HPDE6-E6E7 (cell line): ENCODE data around the gene CHCHD3.

Source experiments
- DNase-seq: peaks from one replicate; pipeline ENCODE4 v3.0.0; 2011; ENCODE audit warnings: missing footprints; ENCODE audit errors: extremely low spot score

Gene CHCHD3

DNA sequence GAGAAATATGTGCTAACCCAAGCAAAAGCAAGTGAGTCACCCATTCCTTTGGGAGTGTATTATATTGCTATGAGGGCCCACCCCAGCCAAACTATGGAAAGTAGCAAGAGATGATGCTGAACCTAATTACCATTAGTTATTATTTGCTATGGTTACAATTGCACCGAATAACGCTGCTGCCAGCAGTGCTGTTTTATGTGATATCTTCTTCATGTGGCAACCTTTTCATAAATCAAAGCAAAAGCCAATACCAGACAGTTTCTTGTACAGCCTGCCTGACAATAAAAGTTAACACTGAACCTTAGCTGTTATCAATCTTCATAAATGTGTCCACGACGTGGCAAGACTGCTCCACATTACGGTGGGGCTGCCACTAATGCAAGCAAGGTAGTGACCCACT, 263.9 kb downstream of the CHCHD3 start:
- DNase-seq: no peak

DNA sequence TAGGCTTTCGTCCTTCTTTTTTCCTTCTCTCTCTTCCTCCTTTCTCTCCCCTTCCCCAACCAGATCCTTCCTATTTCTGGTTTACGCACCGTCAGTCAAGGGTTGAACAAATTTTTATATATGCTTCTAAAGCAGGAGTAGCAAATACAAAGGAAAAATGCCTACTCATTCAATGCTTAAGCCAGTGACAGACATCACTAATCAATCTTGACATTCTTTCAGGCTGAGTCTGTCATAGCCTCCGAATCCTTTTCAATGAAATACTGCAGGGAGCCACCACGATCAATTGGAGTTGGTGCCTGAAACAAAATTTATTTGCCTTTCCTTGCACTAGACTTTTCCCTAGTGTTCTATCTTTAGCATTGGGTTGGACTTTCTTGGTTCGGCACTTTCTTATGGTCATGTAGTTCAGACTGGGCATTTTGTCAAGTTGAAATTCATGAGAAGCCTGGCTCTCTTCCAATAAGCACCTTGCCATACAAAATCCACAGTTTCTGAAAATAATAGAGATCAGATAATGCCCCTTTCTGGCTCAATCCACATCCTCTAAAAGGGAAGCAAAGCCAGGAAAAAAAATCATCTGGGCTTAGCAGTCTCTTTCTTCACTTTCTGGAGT, 266.1 kb downstream of the CHCHD3 start:
- no peak for DNase-seq

DNA sequence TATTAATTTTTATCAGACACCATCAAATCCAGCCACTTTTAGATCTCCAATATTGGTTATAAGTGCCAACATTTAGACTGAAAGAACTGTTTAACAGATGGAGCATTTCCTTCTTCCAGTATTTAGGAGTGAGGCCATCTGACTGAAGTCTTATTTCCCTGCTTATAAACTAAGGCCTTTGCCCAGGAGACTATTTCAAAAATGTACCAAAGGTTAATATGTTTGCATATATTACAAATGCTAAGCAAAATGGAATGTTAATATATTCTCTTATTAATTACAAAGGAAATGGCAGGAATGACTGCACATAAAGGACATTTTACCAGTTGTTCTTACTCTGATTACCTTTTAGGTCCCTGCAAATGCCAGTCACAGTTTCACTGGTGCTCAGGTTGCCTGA, 266.8 kb downstream of the CHCHD3 start:
- DNase-seq: no peak

DNA sequence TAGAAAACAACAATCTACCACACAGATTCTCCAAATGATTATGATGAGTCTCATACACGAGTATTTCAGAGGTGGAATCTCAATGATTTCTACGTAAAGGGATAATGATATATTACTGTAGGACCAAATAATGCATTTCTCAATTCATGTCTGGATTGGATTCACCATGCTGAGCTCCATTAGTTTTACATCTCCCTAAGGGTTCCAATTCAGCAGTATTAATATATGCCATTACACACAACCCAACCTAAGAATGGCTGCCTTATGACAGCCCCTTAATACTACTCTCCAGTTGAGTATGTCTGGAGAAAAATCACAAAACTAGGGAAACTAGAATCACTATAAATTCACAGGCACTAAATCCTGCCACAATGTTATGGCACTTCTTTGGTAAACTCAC, 271.3 kb downstream of the CHCHD3 start:
- no peak for DNase-seq

DNA sequence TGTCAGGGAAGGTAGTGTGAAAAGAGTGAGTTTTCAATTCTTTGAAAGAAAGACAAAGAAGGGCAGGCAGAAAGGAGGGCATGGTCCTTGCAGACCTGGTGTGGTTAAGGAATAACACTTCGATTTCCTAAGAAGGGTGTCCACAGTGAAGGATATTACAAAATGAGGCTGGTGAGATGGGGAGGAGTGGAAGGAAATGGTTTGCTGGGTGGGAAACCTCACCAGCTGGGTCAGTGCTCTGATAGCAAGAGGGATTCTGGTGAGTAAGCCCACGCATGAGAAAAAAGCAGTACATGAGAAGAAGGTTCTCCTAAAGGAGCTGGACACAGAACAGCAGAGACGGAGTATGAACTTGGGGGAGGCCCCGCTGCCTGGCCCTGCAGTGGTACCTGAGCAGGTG, 275.1 kb downstream of the CHCHD3 start:
- no peak for DNase-seq

DNA sequence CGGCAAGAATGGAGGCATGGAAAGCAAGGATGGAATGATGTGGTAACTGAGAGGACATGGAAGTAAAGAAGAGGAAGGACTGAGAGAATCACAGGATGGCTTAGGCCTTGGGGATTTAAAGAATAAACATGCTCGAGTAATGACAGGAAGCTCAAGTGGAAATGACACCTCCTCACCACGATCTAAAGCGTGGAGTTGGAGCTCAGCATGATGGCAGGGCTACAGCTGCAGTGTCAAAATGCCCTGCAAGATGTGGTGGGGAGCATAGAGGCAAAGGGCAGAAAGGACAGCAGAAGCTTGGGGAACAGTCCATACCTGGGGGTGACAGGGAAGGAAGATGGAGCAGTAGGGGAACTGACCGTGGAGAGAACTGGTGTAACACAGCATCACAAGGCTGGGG, 276.1 kb downstream of the CHCHD3 start:
- no peak for DNase-seq

DNA sequence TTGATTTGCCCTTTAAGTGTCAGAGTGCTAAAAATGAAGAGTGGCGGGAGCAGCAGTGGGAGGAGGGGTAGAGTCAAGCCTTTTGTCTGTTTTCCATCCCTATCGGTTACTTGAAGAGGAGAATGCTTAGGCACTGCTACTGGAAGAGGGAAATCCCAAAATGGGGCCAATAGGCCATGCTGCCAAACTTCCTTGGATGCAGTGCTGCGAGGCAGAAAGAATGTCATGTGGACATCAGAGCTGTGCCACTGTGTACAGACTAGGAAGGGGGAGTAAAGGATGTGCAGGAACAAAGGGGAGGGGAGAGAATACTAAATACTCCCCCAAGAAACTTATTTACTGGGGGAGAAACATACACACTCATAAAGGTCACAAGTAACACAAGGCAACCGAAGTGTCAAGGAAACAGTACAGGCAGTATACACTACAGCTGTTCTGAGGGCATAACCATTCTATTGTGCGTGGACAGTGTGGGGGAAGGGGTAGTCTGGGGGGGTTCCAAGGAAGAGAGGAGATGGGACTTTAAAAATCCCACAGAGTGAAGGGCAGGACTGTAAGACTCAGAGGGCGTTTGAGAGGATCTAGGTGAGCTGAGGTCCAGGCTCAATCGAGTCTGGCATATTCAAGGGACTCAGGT, 276.9 kb downstream of the CHCHD3 start:
- DNase-seq: no peak

DNA sequence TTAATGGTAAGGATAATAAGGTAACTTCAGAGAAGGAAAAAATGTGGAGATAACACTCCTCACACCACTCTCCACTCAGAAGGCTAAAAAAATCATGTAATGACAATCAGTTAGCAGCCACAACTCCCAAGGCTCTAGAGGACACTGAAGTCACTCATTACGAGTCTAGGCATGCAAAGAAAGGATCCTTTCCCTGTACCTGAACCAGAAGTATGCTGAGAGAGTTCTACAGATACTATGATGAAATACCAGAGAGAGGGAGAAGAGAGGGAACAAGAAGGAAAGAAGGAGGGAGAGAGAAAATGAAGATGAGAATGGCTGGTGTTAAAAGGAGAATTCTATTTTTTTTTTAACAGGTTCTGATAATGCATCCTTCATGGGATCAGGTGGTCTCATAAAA, 281.4 kb downstream of the CHCHD3 start:
- no peak for DNase-seq

DNA sequence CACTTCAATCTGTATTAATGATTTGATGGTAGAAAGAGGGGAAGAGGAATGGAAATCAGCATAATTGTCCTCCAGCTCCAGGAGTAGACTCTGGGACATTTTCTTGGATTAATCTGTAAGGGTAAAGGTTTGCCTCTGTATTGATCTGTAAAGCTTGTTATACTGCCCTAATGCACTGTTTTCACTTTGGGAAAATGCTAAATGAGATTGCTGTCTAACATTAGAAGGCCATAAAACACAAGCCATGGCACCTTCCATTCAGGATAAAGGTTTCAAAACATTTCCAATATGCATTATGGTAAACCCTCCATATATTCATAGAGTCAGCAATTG, 282.8 kb downstream of the CHCHD3 start:
- no peak for DNase-seq

DNA sequence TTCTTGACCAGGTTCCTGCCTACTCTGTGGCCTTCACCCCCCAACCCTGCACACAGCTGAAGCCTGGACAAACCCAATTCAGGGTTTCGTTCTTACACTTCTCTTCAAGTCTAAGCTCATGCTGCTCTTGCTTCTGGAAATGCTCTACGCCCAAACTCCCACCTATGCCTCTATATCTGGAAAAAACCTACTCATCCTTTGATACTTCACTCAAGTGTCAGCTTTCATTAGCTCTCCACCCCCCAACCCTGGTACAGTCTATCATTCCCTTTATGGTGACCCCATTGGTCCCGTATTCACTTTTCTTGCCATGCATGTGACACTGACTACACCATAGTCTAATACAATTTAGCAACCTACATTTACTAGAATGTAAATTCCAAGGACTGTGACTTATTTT, 284.7 kb downstream of the CHCHD3 start:
- DNase-seq: no peak

DNA sequence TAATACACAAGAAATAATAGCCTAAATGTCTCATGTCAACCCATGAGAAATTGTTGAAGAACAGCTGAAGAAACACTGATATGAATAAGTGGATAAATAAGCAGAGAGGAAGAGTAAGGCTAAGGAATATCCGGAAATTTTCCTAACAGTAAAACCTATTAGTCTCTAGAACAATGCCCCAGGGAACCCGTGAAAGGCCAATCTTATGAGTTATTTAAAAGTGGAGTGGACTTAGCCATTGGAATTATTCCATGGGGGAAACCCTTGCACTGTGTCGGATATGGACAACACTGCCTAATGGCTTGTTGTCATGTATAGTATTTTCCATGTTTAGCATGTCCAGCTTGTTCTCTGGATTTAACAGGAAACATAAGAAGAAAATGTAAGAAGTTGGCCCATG, 288.4 kb downstream of the CHCHD3 start:
- DNase-seq: no peak

DNA sequence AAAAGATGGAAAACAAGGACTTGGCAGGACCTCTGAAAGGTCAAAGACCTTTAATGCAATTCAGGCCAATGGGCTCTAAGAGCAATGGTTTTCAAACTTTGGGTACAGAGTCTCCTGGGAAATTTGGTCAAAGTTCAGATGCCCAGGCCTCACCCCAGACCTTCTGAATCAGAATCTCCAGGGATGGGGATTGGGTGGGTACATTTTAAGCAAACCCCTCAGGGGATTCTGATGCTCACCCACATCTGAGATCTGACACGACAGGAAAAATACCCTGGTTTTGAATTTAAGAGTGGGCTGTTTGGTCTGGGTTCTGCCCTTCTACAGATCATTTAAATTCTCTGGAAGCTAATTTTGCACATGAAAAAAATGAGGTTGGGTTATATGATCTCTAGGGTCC, 290.9 kb downstream of the CHCHD3 start:
- DNase-seq: no peak

DNA sequence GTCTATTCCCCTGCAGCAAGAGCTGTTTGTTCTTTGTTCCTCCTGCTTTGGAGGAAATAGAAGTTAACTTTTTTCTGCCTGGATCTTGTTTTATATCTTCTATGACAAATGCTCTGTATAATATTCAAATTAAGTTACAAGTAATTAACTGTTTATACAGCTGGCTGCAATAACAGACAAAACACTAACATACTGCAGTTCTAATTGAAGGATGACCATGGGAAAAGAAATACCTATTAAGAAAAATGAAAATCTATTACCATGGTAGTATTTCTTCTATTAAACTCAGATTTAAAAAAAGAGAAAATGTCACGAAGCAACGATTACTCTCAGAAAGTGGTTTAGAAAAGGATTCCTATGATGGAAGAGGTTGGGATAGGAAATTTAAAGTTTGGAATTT, 291.8 kb downstream of the CHCHD3 start:
- DNase-seq: no peak

DNA sequence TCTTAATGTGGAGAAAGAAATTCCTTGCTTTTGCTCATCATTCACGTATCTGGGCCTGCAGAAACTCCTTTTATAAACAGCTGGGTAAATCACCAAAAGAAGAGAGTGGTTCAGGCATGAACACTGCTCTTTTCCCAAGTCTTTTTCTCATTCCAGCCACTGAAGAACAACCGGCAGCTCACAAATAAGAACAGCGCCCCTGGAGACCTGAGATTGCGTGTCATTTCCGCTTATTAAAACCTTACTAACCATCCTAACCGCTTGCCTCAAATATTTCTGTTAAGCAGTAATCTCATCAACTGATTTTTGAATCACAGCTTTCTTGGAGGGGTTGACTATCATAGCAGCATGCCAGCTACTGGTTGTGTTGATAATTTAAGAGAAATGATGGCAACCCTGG, 292.6 kb downstream of the CHCHD3 start:
- DNase-seq: no peak

DNA sequence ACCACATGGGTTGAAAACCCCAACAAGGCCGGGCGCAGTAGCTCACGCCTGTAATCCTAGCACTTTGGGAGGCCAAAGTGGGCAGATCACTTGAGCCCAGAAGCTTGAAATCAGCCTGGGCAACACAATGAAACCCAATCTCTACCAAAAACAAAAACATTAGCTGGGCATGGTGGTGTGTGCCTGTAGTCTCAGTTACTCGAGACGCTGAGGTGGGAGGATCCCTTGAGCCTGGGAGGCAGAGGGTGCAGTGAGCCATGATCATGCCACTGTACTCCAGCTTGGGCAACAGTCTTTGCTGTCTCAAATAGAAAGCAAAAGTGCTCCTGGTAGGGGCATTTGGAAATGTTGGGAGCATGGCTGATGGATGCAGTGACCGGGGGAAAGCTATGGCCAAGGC, 296.0 kb downstream of the CHCHD3 start:
- DNase-seq: no peak

DNA sequence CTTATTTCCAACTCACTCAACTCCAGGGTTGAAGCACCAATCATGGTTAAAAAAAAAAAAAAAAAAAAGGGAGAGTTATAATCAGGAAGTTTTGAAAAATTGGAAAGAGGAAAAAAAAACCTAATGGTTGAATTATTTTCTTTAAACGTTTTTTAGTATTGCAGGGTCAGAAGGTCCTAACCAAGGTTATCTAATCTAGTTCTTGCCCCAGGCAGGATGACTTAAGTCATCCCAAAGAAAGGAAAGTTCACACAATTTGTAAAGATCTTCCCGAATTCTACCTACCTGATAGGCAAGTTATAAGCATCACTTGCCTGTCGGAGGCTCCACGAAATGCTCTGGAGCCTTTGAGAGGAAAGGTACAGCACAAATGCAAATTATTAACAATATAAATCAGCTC, 297.5 kb downstream of the CHCHD3 start:
- no peak for DNase-seq

DNA sequence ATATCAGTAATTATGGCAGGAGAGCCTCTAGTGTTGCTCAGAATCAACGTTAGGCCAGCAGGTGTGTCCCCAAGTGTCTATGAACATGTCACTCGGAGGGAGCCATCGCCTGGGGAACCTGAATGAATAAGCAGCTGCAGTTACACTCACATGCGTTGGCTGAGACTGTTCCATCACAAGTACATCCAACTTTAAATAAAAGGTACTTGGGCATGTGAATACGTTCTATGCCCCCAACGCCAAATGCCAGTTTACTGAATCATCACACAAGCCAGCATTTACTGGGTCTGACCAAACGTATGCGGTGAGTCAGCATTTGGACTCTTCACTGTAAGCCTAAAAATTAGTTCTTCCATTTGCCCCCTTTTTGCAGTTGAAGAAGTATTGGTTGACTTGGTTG, 298.1 kb downstream of the CHCHD3 start:
- DNase-seq: peak; percentile 43

DNA sequence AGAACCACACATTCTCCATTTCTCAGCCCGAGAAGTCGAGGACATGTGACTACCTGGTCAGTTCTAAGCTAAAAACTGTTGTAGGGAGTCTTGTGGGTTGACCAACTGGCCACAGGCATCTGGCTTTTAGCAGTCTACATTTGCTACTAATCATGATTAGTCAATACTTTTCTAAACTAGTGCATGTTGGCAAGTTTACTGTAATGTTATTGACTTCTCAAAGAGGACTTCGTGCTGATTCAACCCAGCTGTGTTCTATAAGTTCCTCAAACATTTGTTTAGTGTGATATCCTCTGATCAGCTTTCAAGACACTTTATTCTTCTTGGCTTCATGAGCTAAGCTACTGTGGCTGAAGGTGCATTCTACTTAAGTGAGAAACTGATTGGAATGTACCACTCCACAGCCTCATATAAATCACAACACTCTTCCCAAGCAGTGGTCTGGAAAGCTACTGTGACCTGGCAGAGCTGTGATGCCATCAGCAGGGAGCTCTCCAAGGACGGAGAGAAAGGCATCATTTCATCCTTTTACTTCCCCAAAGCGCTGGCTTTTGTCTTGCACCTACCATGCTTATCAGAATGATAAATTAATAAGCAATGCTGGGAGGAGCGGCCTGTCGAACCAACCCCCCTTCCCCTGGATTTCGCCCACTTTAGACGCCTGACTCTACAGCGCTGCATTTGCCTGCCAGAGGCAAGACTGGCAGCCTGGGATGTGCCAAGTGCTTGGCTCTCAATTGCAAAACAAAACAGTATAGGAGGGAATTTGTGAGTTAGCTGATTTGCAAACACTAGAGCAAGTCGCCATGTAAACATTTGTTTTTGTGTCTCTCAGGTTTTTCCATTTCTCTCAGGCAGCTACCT, 298.9 kb downstream of the CHCHD3 start:
- no peak for DNase-seq

DNA sequence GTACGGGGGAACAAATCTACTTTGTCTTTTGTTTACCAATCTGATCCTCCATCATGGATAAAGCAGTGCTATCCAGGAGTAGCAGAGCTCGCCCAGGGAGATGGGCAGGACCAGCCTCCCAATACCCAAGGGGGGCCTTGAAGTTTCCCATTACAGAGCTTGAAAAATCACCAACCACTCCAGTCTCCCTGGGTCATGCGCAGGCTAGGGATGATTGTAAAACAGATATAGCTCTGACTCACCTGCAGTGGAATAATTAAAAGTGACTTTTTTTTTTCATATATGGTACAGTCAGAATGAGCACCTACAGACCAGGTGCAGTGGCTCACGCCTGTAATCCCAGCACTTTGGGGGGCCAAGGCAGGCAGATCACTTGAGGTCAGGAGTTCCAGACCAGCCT, 301.1 kb downstream of the CHCHD3 start:
- no peak for DNase-seq

DNA sequence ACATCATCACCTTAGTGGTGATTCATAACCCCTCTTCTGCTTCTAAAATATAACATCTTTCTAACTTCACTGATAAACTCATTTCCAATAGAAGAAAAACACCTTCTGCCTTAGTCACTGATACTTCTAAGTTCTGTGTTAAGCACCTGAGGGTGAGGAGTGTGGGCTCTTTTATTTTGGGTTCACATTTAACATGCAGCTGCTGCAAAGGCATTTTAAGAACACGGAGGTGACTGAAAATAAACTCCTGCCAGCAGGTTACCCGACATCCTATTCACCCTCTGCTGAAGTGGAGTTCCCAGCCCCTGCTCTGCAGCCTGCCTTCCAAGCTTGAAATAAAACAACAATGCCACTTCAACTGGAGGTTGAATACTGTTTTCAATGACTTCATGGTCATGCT, 302.7 kb downstream of the CHCHD3 start:
- DNase-seq: no peak

DNA sequence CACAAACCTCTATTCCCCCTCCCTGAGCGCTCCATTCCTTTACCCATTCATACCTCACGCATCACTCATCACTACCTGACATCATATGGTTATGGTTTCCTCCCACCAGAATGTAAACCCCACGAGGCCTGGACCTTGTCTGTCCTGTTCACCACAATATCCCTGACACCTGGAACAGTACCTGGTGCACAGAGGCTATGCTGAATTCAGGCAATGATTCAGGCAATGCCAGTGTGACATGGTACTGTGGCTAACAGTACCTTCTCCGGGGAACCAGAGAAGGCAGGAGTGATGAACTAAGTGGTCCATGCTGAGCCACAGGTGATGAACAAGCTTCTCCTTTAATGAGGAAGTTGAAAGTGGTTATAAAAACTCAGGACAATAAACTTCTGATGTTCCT, 303.1 kb downstream of the CHCHD3 start:
- DNase-seq: no peak

DNA sequence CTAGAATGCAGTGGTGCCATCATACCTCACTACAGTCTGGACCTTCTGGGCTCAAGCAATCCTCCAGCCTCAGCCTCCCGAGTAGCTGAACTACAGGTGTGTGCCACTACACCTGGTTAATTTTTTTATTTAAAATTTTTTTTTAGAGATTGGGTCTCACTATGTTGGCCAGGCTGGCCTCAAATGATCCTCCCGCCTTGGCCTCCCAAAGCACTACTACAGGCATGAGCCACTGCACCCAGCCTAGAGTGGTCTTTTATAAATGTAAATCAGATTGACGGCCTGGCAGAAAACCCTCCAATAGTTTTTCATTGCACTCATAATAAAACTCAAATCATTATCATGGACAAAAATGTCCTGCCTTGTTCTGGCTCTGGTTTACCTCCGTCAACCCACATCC, 303.9 kb downstream of the CHCHD3 start:
- DNase-seq: no peak

DNA sequence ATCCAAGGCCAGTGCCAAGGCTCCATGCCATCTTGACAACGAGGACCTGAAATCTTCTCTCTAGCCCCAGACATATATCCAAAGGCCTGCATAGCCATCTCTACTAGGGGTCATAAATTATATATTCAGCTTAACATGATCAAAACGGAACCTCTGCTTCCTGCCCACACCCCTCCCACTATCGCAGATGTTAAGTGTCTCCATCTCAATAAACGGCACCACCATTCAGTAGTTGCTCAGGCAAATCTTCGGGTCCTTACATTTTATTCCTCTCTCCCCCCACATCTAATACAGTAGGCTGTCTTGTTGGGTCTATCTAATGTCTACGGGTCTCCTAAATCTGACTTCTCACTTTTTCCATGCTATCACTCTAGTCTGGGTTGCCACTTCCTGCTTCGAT, 304.5 kb downstream of the CHCHD3 start:
- DNase-seq: no peak
